Calu3 (cell line): ENCODE results near the gene TCP1. TPM values are rescaled to one million over a fixed set of nuclear protein-coding genes. Genes with fewer than 3 reads are reported as not detected.

Source experiments
- BruUV-seq: library from RNA; stranded (reverse); fragments of 400-500 nt; replicated peaks from 2 replicates; lab custom pipeline; 2021; lab: Mats Ljungman, UMichigan
- CTCF ChIA-PET: fragments of 300-600 bp; sonication (Branson Sonifier 250); formaldehyde crosslinking; loops from one replicate; lab custom pipeline; 2022; ENCODE audit warnings: antibody characterized with exemption; lab: Charles Lee
- DNase-seq: peaks from one replicate; pipeline ENCODE4 v3.0.0; 2022
- H3K27ac Mint-ChIP-seq: one replicate; pipeline ENCODE4 v1.8.0; 2022; ENCODE audit warnings: mixed read lengths; ENCODE audit not compliant: unreplicated experiment
- H3K27me3 Mint-ChIP-seq: one replicate; pipeline ENCODE4 v1.8.0; 2022; ENCODE audit warnings: mixed read lengths; ENCODE audit not compliant: unreplicated experiment
- H3K36me3 Mint-ChIP-seq: one replicate; pipeline ENCODE4 v1.8.0; 2022; ENCODE audit warnings: mild to moderate bottlenecking, moderate library complexity, mixed read lengths; ENCODE audit not compliant: insufficient read depth, unreplicated experiment
- H3K4me1 Mint-ChIP-seq: one replicate; pipeline ENCODE4 v1.8.0; 2022; ENCODE audit warnings: mild to moderate bottlenecking, low read depth, mixed read lengths; ENCODE audit not compliant: unreplicated experiment
- H3K4me3 Mint-ChIP-seq: one replicate; pipeline ENCODE4 v1.8.0; 2022; ENCODE audit warnings: mild to moderate bottlenecking, low read depth, moderate library complexity, mixed read lengths; ENCODE audit not compliant: unreplicated experiment
- H3K9me3 Mint-ChIP-seq: one replicate; pipeline ENCODE4 v1.8.0; 2022; ENCODE audit warnings: low read depth, mixed read lengths; ENCODE audit not compliant: unreplicated experiment
- intact Hi-C: fragments of 100-400 bp; cut with micrococcal nuclease; formaldehyde crosslinking; loops from one replicate; pipeline ENCODE4 v1.10.0; 2022; ENCODE audit not compliant: unreplicated experiment
- total RNA-seq: library from RNA; stranded (reverse); gene quantifications from 2 replicates; pipeline ENCODE4 v1.2.3, GENCODE V29; 2022
- TF ChIP-seq, protein P1 (sequence below): fragments of 200-600 bp; IDR thresholded peaks from one replicate; pipeline ENCODE4 v1.8.0; 2022; ENCODE audit warnings: antibody characterized with exemption; ENCODE audit not compliant: unreplicated experiment

The TCP1 gene
- total RNA-seq, 1 experiment from 2014 or later: 357 TPM

GRCh38 chr6:159815410-159815809 is 26.0 kb upstream of the TCP1 start:
- TF ChIP-seq, protein P1, sequence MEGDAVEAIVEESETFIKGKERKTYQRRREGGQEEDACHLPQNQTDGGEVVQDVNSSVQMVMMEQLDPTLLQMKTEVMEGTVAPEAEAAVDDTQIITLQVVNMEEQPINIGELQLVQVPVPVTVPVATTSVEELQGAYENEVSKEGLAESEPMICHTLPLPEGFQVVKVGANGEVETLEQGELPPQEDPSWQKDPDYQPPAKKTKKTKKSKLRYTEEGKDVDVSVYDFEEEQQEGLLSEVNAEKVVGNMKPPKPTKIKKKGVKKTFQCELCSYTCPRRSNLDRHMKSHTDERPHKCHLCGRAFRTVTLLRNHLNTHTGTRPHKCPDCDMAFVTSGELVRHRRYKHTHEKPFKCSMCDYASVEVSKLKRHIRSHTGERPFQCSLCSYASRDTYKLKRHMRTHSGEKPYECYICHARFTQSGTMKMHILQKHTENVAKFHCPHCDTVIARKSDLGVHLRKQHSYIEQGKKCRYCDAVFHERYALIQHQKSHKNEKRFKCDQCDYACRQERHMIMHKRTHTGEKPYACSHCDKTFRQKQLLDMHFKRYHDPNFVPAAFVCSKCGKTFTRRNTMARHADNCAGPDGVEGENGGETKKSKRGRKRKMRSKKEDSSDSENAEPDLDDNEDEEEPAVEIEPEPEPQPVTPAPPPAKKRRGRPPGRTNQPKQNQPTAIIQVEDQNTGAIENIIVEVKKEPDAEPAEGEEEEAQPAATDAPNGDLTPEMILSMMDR: no peak
- no TSS peak for BruUV-seq
- Mint-ChIP-seq H3K27ac (no peak overlapping the region), H3K4me3 (no peak overlapping the region), H3K4me1 (no peaks in the 10 kb centered on the region), H3K27me3 (peaks cover 47% of the 10 kb centered on the region), H3K9me3 (no peaks in the 10 kb centered on the region), H3K36me3 (no peaks in the 10 kb centered on the region)
- intact Hi-C loops: no loop called here
- no peak for DNase-seq
- CTCF ChIA-PET: no interaction called here

DNA sequence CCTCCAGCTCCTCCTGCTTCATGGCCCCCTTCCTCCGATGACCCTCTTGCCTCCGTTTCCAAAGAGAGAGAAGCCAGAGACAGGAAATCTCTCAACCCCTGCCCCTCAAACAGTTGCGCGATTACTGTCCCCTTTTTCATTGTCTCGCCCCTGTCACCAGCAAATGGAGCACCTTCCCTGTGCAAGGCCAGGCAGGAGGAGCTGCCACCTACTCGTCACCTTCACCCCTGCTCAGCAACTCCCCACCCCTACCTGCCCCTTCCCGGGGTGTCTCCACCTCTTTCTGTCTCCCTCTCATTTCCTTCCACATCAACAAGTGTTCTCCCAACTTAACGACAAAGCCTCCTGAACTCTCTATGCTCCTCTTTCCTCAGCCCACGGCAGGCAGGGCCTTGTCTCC is 24.4 kb upstream of the TCP1 start:
- BruUV-seq: no TSS peak
- no peaks in the 10 kb centered on the region for H3K36me3 Mint-ChIP-seq
- no peaks in the 10 kb centered on the region for H3K9me3 Mint-ChIP-seq
- TF ChIP-seq, protein P1: no peak
- H3K4me1 Mint-ChIP-seq: peaks cover 7% of the 10 kb centered on the region
- intact Hi-C loops: no loop called here
- no peak overlapping the region for H3K27ac Mint-ChIP-seq
- DNase-seq: no peak
- peaks cover 52% of the 10 kb centered on the region for H3K27me3 Mint-ChIP-seq
- H3K4me3 Mint-ChIP-seq: no peak overlapping the region
- CTCF ChIA-PET: no interaction called here

DNA sequence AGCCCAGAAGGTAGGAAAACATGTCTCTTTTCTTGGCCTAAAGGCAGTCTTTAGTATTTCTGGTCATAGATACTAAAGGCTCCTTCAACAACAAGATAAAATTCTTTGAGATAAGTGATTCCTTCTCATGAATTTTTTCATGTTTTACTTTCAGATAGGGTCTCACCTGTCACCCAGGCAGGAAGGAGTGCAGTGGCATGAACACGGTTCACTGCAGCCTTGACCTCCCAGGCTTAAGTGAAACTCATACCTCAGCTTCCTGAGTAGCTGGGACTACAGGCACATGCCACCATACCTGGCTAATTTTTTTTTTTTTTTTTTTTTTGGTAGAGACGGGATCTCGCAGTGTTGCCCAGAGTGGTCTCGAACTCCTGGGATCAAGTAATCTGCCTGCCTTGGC is 19.7 kb upstream of the TCP1 start:
- Mint-ChIP-seq H3K36me3 (peaks cover 17% of the 10 kb centered on the region), H3K27ac (no peak overlapping the region), H3K27me3 (peaks cover 25% of the 10 kb centered on the region), H3K4me1 (peaks cover 29% of the 10 kb centered on the region), H3K9me3 (no peaks in the 10 kb centered on the region), H3K4me3 (no peak overlapping the region)
- CTCF ChIA-PET: no interaction called here
- TF ChIP-seq, protein P1: no peak
- DNase-seq: no peak
- intact Hi-C loops: loop anchor here (5.0 kb wide), 1 partner anchor 43 kb away; no protein-coding TSS in a partner anchor
- no TSS peak for BruUV-seq

DNA sequence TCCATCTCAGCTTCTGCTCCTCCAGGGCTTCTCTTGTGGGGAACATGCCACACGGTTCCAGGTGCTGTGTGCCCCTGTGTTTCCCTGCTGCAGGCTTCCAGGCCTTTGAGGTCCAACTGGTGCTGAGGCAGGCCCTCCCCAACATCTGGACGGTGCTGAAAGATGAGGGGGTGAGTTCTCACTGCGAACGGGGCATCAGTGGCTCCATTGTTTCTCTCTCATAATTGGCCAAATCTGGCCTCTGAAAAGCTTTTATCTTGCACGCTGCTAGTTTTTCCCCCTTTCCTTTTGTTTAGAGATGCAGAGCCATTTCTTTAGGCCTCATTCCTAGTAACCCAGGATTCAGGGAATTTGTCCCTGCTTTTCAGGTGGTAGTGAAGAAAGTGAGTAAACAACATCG is 19.2 kb upstream of the TCP1 start:
- DNase-seq: no peak
- Mint-ChIP-seq H3K36me3 (peaks cover 17% of the 10 kb centered on the region), H3K27me3 (peaks cover 20% of the 10 kb centered on the region), H3K4me3 (no peak overlapping the region), H3K27ac (no peak overlapping the region), H3K4me1 (peaks cover 29% of the 10 kb centered on the region), H3K9me3 (no peaks in the 10 kb centered on the region)
- TF ChIP-seq, protein P1: no peak
- CTCF ChIA-PET: no interaction called here
- no TSS peak for BruUV-seq
- intact Hi-C loops: loop anchor here (5.0 kb wide), 1 partner anchor 44 kb away; no protein-coding TSS in a partner anchor
